ENCODE measurements around the gene GFPT2. TPM values are rescaled to one million over a fixed set of nuclear protein-coding genes. Genes with fewer than 3 reads are reported as not detected.

Gene GFPT2
- total RNA-seq, 2 experiments from 2014 or later = 0.27 to 0.42 TPM

DNA sequence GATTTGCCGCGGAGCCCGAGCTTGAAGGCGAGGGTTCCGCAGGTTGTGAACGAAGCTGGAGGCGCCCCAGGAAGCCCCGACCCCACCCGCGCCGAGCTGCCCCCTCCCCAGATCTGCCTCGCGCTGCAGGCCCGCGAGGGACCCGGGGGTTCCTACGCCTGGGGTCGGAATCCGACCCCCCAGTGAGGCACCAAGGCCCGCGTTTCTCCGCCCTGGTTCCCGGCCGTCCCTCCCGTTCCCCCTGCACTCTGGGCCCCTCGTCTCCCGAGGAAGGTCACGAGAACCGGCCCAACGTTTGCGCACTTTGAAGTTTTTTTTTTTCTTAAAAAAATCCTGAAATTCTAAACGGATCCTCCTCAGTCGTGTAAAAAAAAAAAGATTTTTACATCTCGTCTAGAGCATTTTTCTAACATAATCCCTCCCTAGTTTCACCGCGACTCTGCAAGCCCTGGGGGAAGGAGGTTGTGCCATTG, 880 bp upstream of the GFPT2 start:
- POLR2A ChIA-PET = no interaction called here
- CTCF ChIA-PET = interaction anchor here (0.8 to 2.8 kb wide), 3 partner anchors 26 to 138 kb away, joined by 3 to 8 read pairs (median 3); no protein-coding TSS in a partner anchor

DNA sequence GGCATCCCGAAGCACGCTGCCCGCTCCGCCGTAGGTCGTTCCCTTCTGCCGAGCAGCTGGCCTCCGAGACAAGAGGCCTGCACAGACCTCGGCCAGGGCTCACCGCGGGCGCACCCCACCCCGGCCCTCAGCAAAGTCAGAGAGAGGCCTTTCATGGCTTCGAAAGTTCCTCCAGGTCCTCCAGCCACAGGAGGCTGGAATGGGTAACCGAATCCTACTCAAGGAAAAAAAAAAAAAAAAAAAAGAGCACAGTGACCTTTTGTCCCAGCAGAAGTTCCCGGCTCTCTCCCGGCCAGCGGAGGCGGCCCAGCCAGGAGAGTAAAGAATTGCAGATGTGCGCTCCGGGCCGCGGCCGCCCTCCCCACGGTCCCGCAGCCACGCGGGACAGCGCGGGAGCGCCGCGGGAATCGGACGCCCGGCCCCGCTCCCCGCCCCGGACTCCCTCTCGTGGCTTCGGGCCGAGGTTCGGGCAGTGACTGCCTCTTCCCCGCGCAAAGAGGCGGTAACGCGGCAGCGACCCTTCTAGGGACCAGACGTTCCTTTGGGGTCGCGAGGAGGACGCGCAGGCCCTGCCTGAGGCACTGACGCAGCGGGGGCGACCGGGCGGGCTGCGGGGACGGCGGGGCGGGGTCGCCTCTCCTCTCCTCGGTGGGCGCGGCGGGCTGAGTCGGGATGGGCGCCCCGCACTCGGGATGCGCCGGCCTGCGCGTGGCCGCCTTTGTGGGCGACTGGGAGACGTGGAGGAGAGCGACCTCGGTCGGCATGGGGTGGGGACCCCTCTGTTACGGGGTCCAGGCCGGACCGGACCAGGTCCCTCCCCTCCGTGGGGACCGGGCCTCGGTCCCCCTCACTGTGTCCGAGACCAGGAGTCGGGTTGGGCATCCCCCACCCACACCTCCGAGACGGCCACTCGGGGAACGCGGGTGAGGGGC, 754 bp downstream of the GFPT2 start:
- POLR2A ChIA-PET = no interaction called here
- CTCF ChIA-PET = interaction anchor here (0.7 to 2.8 kb wide), 4 partner anchors 24 to 77 kb away, joined by 3 to 8 read pairs (median 4); no protein-coding TSS in a partner anchor

DNA sequence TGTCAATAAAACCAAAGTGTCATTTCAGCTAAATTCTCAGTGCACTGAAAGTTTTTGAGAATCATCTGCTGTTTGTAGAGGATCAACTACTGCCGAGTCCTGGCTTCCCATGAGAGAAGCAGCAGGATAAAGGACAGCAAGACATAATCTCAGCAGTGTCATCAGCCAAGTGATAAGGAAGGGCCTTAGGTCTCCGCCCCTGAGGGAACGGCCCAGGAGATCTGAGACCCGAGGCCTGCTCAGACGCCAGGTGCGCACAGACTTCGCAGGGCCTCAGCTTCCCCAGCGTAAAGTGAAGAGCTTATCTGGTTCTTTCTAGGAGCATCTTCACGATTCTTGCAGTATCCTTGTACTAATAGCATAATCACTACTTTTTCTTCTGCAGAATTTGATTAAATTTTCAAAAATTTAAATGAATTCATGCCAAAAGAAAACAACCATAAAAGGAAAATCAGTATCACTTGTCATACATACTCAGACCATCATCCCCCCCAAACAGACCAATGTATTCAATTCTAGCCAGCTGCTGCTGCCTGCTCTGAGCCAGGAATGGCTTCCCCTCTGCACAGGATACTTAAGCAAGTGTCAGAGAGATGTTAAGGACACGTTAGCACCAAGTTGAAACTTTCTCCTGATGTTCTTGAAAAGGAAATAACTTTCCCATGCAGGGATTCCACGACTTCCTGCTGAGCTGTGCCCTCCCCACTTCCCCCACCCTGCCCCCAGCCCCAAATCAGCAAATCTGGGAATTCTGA, 2.2 kb downstream of the GFPT2 start:
- POLR2A ChIA-PET = no interaction called here
- CTCF ChIA-PET = interaction anchor here (1.8 kb wide), 1 partner anchor 22 kb away, joined by 6 read pairs; no protein-coding TSS in a partner anchor

DNA sequence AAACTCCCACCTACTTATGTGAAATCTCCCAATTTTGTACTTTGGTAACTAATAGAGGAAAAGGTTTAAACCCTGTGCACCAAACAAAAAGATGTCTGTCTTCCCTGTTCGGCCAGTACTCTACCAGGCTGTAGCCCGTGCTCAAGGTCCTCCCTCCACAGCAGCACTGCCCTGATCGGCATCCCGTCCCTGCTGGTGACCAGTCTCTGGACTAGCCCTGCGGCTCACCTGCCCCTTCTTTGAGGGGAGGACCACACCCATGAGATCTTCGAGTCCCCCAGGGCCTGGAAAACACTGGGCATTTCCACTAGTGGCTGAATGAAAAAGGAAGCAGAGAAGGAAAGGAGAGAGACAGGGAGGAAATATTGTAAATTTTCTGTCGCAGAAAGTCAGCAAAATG, 2.8 kb downstream of the GFPT2 start:
- ChIA-PET POLR2A (no interaction called here), CTCF (interaction anchor here (1.8 kb wide), 1 partner anchor 22 kb away, joined by 6 read pairs; no protein-coding TSS in a partner anchor)

DNA sequence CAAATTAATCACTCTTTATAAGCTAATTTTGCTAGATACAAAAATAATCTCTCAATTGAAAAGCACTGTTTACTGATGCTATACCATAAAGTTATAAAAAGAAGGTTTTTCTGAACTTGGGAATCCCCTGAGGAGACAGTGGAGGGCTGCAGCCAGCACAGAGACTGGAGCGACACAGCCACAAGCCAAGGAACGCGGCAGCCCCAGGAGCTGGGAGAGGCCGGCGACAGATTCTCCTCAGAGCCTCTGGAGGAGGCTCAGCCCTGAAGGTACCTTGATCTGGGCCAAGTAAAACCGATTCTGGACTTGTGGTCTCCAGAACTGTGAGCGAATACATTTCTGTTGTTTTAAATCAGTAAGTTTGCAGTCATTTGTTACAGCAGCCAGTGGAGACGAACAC, 3.7 kb downstream of the GFPT2 start:
- ChIA-PET POLR2A (interaction anchor here (0.6 kb wide), 1 partner anchor 144 kb away, joined by 3 read pairs; no protein-coding TSS in a partner anchor), CTCF (no interaction called here)

DNA sequence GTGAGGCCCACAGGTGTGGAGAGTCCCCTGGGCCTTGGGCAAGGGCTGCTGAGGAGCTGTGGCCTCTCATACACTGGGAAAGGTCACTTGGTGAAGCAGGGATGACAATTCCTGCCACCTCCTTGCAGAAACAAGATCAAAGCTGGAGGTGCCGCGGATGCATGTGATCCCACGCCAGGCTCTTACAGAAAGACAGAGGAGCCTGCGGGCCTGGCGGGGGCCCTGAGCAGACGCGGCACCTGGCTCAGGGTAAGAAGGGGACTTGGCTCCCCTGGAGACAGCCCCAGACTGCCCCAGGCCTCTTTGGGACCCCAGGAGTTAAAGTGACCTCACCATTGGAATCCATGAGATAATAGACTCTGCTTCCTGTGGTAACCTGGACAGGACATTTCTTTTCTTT, 4.8 kb downstream of the GFPT2 start:
- ChIA-PET POLR2A (no interaction called here), CTCF (no interaction called here)

DNA sequence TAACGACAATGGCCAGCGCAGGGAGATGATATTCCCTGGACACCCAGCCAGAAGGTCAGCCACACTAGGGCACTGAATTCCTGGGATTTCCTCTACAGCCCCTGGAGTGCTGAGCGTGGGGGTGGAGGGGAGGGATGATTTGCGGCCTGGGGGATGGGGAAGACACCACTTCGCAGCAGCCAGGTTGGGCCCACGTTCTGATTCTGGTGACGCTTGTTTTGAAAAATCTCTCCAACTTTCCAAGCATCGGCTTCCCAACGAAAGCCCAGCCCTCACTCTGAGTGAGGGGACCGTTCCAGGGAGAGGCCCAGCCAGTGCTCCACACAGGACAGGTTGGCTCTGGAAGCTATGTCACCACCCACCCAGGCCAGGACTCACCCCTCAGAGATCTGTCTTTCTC, 5.4 kb downstream of the GFPT2 start:
- ChIA-PET POLR2A (no interaction called here), CTCF (no interaction called here)

DNA sequence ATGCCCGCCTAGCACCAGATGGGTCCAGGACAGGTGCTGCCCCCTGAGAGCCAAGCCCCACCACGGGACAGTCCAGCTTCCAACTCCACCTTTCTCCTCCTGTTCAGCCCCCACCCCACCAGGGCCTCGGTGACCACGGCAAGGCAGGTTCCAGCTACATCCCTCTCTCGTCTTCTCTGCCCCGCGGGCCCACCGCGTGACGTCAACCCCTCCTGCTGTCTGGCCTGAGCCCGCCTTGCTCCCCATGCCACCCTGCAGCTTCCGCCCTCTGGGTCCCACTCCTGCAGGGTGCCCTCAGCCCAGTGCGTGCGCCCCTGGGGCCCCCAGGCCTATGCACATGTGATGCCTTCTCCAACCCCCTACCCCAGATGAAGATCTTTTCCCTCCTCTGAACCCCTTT, 6.8 kb downstream of the GFPT2 start:
- ChIA-PET POLR2A (no interaction called here), CTCF (interaction anchor here (1.1 to 1.4 kb wide), 2 partner anchors 18 to 31 kb away, joined by 4 to 6 read pairs; no protein-coding TSS in a partner anchor)

DNA sequence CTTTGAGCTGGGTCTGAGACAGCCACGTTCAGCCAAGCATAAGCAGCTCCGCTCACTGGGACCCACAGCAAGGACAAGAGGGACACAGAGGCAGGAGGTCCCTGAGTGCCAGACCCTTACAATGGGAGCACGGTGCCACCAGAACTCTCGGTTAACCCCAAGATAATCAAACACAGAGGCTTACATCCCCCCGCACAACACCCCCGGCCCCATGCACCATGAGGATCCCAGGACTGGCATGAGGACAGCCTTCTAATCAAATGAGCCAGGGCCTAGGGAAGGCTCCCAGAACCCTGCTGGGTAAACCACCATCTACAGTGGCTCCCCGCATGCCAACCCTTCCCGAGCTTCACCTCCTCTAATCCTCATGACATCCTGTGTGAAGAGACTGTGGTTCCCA, 7.4 kb downstream of the GFPT2 start:
- ChIA-PET CTCF (interaction anchor here (1.1 to 1.4 kb wide), 2 partner anchors 17 to 30 kb away, joined by 4 to 6 read pairs; no protein-coding TSS in a partner anchor), POLR2A (no interaction called here)

DNA sequence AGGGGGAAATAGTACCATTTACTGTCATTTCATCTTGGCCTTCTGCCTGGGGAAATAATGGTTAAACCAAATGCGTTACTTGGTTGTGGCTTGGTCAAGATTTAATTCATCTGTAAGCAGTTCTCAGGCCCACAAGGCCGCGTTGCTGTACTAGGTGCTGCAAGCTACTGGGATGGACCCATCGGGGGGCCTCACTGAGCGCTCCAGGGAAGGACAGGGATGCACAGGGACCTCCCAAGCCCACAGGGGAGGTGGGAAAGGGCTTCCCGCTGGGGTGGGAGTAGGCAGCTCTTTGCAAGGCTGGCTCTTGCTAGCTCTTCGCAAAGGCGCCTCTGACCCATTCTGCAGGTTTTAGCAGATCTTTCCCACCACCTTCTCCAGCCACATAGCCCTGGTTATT, 8.0 kb downstream of the GFPT2 start:
- ChIA-PET POLR2A (no interaction called here), CTCF (interaction anchor here (1.4 to 1.6 kb wide), 2 partner anchors 10 to 18 kb away, joined by 3 read pairs; no protein-coding TSS in a partner anchor)

DNA sequence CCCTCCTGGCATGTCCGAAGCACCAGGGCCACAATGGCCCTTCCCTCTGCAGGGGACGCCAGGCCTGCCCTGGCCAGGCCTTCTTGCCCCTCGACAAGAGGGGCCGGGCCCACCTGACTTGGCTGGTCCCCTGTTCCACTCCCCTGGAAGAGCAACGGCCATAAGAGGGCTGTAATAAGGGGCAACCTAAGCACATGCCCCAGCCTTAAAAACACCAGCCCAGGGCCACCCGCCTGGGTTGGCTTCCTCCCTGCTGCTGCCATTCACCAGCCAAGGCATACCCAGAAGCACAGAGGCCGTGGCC, 8.5 kb downstream of the GFPT2 start:
- CTCF ChIA-PET = interaction anchor here (1.4 to 2.7 kb wide), 3 partner anchors 10 to 18 kb away, joined by 3 to 8 read pairs (median 3); no protein-coding TSS in a partner anchor
- POLR2A ChIA-PET = no interaction called here

DNA sequence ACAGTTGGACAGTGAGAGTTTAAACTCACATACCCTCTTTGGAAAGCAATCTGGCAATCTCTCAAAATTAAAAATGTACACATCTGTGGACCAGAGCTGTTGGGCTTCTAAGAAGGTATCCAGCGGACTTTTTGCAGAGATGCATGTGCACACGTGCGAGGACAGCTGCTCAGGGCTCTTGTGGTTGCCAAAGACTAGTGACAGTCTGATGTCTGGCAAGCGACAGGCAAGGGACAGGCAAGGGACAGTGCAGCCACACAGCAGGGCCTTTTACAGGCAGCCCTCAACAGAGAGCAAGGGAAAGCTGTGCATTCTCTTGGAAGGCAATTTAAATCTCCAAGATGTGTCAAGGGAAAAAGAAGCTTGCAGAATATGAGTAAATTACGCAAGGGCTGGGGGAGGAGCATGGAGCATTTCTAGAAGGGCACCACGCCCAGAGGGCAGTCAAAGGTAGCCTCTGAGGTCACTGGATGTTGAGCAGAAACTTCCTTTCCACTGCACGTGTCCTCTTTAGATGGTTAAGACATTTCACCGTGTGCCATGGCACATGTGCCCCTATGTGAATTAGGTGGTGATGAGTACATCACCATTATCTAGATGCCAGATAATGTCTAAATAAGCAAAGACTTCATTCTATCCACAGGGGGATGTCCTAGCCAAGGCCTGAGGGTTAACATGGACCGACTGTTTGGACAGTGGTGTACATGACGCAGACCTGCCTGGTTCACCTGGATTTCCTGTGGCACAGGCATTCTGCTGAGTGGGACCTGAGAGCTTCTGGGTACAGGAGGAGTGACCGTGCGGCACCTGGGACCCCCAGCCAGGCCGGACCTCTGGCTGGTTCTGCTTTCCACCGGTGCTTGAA, 9.1 kb downstream of the GFPT2 start:
- ChIA-PET CTCF (interaction anchor here (0.6 to 2.7 kb wide), 4 partner anchors 9 to 234 kb away, joined by 3 to 8 read pairs (median 3); no protein-coding TSS in a partner anchor), POLR2A (no interaction called here)

DNA sequence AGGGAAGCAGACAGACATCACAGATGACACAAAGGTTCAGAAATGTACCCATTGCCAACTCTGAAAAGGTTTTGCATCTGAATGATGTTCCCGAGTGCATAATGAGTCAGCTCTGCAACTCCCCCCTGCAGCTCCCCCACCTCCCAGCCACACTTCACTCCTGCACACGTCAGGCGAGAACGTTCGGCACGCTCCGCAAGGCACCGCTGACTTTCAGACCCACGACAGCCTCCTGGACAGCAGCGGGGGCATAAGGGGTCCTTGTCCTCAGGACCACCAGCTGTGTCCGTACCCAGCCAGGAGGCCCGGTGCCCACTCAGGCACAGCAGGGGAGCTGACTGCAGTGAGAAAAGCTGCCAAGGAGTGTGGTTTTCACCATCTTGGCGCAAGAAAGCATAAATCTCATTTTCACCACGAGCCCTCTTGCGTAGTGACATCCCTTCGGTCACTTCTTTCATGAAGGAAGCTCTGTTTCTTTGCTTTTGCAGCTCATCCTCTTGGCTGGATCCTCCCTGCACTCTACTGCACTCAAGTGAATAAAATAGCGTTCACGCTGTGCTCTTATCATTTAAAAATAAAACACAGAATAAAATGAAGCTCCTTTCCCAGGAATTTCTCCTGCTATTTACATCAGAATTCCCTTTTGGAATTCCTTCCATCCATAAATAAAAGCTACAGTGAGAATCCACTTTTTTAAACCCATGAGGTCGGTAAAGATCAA, 9.9 kb downstream of the GFPT2 start:
- POLR2A ChIA-PET = no interaction called here

DNA sequence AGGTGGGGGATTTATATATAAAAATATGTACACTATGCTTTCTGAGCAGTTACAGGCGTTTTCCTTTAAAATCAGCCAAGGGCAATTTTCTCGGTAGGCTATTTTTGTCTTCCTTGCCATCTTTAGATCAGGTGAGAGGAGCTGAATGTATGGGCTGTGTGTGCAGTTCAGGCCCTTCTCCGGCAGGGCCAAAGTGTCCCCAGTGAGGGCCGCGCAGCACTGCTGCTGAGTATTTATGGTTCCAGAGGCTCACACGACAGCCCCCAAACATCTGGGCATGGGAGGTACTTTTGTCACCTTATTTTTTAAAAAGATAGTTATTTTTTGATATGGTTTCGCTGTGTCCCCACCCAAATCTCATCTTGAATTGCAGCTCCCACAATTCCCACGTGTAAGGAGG, 11.5 kb downstream of the GFPT2 start:
- ChIA-PET POLR2A (no interaction called here), CTCF (interaction anchor here (0.6 kb wide), 1 partner anchor 163 kb away, joined by 4 read pairs; no protein-coding TSS in a partner anchor)

More for the DNA sequence above, 9.9 kb downstream of the GFPT2 start:
- CTCF ChIA-PET = interaction anchor here (0.6 to 2.7 kb wide), 2 partner anchors 15 to 233 kb away, joined by 3 to 8 read pairs; no protein-coding TSS in a partner anchor

DNA sequence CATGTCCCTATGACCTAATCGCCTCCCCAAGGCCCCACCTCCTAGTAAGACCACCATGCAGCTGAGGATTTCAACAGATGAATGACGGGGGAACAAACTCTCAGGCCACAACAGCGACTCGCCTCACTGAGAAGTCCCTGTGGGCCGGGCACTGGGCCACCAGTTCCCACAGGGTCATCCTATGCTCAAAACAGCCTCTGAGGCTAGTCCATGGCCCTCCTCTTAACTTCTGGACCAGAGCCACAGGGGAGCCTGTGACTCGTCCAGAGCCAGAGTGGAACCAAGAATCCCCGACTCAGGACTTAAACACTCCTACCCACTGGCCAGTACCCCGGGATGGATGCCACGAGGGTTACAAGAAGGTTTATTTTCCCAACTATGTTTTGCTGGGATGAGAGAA, 12.3 kb downstream of the GFPT2 start:
- POLR2A ChIA-PET = no interaction called here
- CTCF ChIA-PET = interaction anchor here (1.0 kb wide), 1 partner anchor 25 kb away, joined by 3 read pairs; no protein-coding TSS in a partner anchor

DNA sequence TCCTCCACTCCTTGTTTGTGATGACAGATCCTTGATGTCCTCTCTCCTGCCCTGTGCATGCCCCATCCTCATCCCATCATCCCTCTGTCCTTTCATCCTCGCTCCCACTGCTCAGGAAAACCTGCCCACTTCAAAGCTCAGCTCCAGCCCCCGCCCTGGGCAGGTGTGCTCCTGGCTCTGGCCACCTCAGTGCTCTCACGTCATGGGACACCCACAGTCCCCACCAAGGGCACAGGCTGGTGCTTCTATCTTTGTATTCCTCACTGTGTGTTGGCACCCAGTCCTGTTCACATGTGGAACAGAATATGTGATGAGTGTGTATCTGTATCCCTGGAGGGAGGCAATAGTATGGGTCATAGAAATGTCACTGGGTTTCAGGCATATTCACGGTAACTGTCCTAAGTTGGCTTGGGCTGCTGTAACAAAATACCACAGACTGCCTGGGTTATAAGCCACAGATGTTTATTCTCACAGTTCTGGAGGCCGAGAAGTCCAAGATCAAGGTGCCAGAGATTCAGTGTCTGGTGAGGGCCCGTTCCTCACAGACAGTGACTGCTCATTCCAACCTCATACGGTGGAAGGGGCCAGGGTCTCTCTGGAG, 13.5 kb downstream of the GFPT2 start:
- ChIA-PET POLR2A (no interaction called here), CTCF (interaction anchor here (0.7 kb wide), 1 partner anchor 11 kb away, joined by 4 read pairs; no protein-coding TSS in a partner anchor)

DNA sequence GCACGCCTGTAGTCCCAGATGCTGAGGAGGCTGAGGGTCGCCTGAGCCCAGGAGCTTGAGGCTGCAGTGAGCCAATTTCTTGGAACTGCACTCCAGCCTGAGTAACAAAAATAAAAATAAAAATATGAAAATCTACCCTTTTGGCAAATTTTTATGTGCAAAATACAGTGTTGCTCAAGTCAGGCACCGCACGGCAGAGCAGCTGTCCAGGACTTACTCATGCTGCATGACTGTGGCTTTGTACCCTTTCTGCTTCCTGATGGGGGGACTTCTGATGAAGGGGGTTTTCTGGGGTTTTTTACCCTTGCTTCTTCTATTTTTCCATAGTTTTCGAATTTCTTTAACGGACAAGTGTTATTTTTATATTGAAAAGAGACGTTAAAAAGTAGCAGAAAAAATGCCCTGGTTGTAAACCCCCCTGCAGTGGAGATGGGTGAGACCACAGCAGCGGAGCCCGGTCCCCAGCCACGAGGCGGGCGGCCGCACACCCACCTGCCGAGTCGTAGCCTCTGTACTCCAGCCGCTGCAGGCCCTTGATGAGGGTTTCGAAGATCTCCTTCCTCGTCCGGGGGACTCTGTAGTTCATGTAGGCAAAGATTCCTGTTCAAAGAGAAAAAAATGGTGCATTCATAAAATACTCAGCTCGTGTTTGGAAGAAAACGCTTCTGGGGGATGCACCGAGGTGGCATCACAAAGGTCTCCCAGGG, 15.0 kb downstream of the GFPT2 start:
- CTCF ChIA-PET = interaction anchor here (0.6 to 2.5 kb wide), 2 partner anchors 9 to 128 kb away, joined by 3 to 9 read pairs; no protein-coding TSS in a partner anchor

More for the DNA sequence above, 15.0 kb downstream of the GFPT2 start:
- POLR2A ChIA-PET = no interaction called here
